Lower leg skin (tissue), 4 donors: ENCODE measurements around the gene LRCOL1. TPM values are rescaled to one million over a fixed set of nuclear protein-coding genes. Genes with fewer than 3 reads are reported as not detected.

Experiments
- DNase-seq, 2 donors: peaks; one replicate each; pipeline ENCODE4 v3.0.0-alpha.2; 2019; ENCODE audit warnings: low spot score in 2 of 2
- H3K4me3 ChIP-seq: fragments of 200-600 bp; sonication (generic); 2 replicates; pipeline ENCODE4 v1.5.1; 2017; ENCODE audit warnings: mild to moderate bottlenecking, low read depth; ENCODE audit not compliant: poor library complexity, severe bottlenecking
- POLR2A ChIP-seq, 2 donors: fragments of 450-650 bp; IDR thresholded peaks; one replicate each; pipeline ENCODE4 v1.6.1; 2016 to 2017; ENCODE audit warnings: antibody characterized with exemption in 2 of 2, mild to moderate bottlenecking in 1 of 2, moderate library complexity in 1 of 2
- WGBS, 2 donors: methylation state at CpG; one replicate each; pipeline ENCODE4 v1.1.5; 2018; 5-methylcytosine and 5-hydroxymethylcytosine counted together
- intact Hi-C: fragments of 100-400 bp; cut with DNase I; formaldehyde crosslinking; loops from one replicate; pipeline ENCODE4 v1.15.0; 2023; ENCODE audit warnings: low total_unique reads
- total RNA-seq, 4 donors: library from RNA; depleted of rRNA; stranded (reverse); fragments of >200 nt; gene quantifications; one replicate each; pipeline ENCODE4 v1.1.0, GENCODE V29; 2016
- TF ChIP-seq, protein P1 (sequence below), 3 donors: fragments of 450-650 bp; IDR thresholded peaks; one replicate each; pipeline ENCODE4 v1.5.1; 2016; ENCODE audit warnings: antibody characterized with exemption in 3 of 3, mild to moderate bottlenecking in 3 of 3, moderate library complexity in 2 of 3

The LRCOL1 gene
- total RNA-seq, 4 donors from 2014 or later, result not detected

DNA sequence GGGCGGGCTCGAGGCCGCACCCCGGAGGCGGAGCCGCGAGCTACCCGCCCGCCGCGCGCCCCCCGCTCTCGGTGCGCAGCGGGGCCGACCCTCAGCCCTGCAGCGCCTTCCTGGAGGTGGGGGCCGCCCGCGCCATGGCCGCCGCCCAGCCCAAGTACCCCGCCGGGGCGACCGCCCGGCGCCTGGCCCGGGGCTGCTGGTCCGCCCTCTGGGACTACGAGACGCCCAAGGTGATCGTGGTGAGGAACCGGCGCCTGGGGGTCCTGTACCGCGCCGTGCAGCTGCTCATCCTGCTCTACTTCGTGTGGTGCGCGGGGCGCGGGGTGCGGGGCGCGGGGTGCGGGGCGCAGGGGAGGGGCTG, 8.3 kb upstream of the LRCOL1 start, which contains the start of gene P2RX2:
P2RX2 (plus strand) TSS at position 94 of the 361 bp plus-strand sequence; CDS start at position 135, 41 bp downstream.
- intact Hi-C loops, result loop anchor here (10.0 kb wide), 1 partner anchor 204 kb away; no protein-coding TSS in a partner anchor

GRCh38 chr12:132617822-132618682, 7.7 kb upstream of the LRCOL1 start:
- no peak for DNase-seq
- 8 to 9% methylated on average over 31 to 42 of the region's 51 CpGs for WGBS, 2 donors
- TF ChIP-seq POLR2A (IDR thresholded peaks at IDR 0.05), result no peak
- TF ChIP-seq, protein P1, sequence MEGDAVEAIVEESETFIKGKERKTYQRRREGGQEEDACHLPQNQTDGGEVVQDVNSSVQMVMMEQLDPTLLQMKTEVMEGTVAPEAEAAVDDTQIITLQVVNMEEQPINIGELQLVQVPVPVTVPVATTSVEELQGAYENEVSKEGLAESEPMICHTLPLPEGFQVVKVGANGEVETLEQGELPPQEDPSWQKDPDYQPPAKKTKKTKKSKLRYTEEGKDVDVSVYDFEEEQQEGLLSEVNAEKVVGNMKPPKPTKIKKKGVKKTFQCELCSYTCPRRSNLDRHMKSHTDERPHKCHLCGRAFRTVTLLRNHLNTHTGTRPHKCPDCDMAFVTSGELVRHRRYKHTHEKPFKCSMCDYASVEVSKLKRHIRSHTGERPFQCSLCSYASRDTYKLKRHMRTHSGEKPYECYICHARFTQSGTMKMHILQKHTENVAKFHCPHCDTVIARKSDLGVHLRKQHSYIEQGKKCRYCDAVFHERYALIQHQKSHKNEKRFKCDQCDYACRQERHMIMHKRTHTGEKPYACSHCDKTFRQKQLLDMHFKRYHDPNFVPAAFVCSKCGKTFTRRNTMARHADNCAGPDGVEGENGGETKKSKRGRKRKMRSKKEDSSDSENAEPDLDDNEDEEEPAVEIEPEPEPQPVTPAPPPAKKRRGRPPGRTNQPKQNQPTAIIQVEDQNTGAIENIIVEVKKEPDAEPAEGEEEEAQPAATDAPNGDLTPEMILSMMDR (IDR thresholded peaks at IDR 0.05), result no peak

More for the DNA sequence above, 8.3 kb upstream of the LRCOL1 start, which contains the start of gene P2RX2:
- WGBS, 2 donors, result no CpG with 5 or more reads among the region's 49 CpGs
- DNase-seq, result no peak
- H3K4me3 ChIP-seq, result no peak within 1 kb of the TSS
- TF ChIP-seq, protein P1 (IDR thresholded peaks at IDR 0.05), result no peak
- TF ChIP-seq POLR2A (IDR thresholded peaks at IDR 0.05), result no peak

DNA sequence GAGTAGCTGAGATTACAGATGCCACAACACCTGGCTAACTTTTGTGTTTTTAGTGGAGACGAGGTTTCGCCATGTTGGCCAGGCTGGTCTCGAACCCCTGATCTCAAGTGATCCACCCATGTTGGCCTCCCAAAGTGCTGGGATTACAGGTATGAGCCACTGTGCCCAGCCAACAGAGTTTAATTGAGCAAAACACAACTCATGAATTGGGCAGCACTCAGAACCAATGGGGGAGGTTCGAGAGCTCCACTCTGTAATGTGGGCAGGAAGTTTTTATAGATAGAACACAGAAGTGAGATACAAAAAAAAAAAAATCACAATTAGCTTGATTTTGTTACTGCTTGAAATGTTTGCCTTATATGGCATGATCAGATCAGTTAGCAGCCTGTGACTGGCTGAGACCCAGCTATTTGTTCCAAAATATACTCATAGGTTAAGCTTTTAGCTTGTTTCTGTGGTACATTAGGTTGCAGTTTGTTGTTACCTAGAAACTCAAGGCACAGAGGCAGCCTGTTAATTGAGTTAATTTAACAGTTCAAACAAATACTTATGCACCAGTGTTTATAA, 6.8 kb upstream of the LRCOL1 start:
- intact Hi-C loops, result loop anchor here (10.0 kb wide), 1 partner anchor 202 kb away; no protein-coding TSS in a partner anchor
- no peak for DNase-seq
- WGBS, 2 donors, result 88 to 96% methylated on average over 4 of the region's 4 CpGs
- TF ChIP-seq POLR2A (IDR thresholded peaks at IDR 0.05), result no peak
- TF ChIP-seq, protein P1 (IDR thresholded peaks at IDR 0.05), result no peak
- no peak overlapping the region for H3K4me3 ChIP-seq

More at GRCh38 chr12:132617822-132618682, 7.7 kb upstream of the LRCOL1 start:
- intact Hi-C loops, result loop anchor here (10.0 kb wide), 1 partner anchor 203 kb away; no protein-coding TSS in a partner anchor
- H3K4me3 ChIP-seq, result no peak overlapping the region

DNA sequence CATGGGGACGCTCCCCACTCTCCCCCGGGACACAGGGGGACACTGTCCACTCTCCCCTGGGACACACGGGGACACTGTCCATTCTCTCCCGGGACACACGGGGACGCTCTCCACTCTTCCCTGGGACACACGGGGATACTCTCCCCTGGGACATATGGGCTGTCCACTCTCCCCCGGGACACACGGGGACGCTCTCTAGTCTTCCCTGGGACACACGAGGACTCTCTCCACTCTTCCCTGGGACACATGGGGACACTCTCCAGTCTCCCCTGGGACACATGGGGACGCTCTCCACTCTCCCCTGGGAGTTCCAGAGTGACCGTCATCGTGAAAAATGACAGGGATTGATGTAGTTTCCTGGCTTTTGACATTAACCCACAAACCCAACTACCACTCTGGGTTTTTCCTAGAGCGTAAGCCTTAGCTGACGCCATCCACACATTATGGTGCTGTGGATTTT, 5.2 kb upstream of the LRCOL1 start:
- TF ChIP-seq POLR2A (IDR thresholded peaks at IDR 0.05), result no peak
- WGBS, 2 donors, result 74 to 81% methylated on average over 16 of the region's 16 CpGs
- intact Hi-C loops, result loop anchor here (10.0 kb wide), 1 partner anchor 201 kb away; no protein-coding TSS in a partner anchor
- no peak overlapping the region for H3K4me3 ChIP-seq
- DNase-seq, result no peak

GRCh38 chr12:132614861-132615578, 4.6 kb upstream of the LRCOL1 start:
- H3K4me3 ChIP-seq, result no peak overlapping the region
- TF ChIP-seq, protein P1 (IDR thresholded peaks at IDR 0.05), result peak in 1 of 3 donors; percentile 26
- no peak for TF ChIP-seq POLR2A (IDR thresholded peaks at IDR 0.05)
- whole genome bisulfite sequencing, 2 donors, result 30% methylated on average over 18 of the region's 18 CpGs
- peak; percentile 70 to 96 for DNase-seq
- intact Hi-C loops, result loop anchor here (10.0 kb wide), 1 partner anchor 200 kb away; no protein-coding TSS in a partner anchor
